ENCODE measurements around the gene COL9A1. TPM values are rescaled to one million over a fixed set of nuclear protein-coding genes. Genes with fewer than 3 reads are reported as not detected.
"Not testable (repeated sequence)": the region's sequence is repeated elsewhere in the genome, so short reads cannot be mapped to it uniquely, and the experiment has no call there.

COL9A1 gene
- total RNA-seq, 4 donors from 2014 or later, result 0.10 TPM; not detected in 3

GRCh38 chr6:70312165-70312745, 9.4 kb upstream of the COL9A1 start:
- no peak for DNase-seq (ENCODE audit: low spot score in 2 of 2)
- no peak overlapping the region for H3K4me3 ChIP-seq (ENCODE audit: low read depth, poor library complexity, severe bottlenecking)
- intact Hi-C loops (cut with DNase I; ENCODE audit: low total_unique reads), result no loop called here
- no peak for TF ChIP-seq CTCF (IDR thresholded peaks at IDR 0.05)
- no peak for TF ChIP-seq POLR2A (IDR thresholded peaks at IDR 0.05)
- WGBS, 2 donors, result 43 to 58% methylated on average over 5 of the region's 5 CpGs

GRCh38 chr6:70310063-70310694, 7.3 kb upstream of the COL9A1 start:
- no peak overlapping the region for H3K4me3 ChIP-seq (ENCODE audit: low read depth, poor library complexity, severe bottlenecking)
- 16 to 18% methylated on average over 4 of the region's 4 CpGs for WGBS, 2 donors
- intact Hi-C loops (cut with DNase I; ENCODE audit: low total_unique reads), result no loop called here
- DNase-seq (ENCODE audit: low spot score in 2 of 2), result no peak
- TF ChIP-seq CTCF (IDR thresholded peaks at IDR 0.05) (no peak), POLR2A (IDR thresholded peaks at IDR 0.05) (no peak)

- no peak for DNase-seq (ENCODE audit: low spot score in 2 of 2)
- H3K4me3 ChIP-seq (ENCODE audit: low read depth, poor library complexity, severe bottlenecking), result no peak overlapping the region
- intact Hi-C loops (cut with DNase I; ENCODE audit: low total_unique reads), result loop anchor here (10.0 kb wide), 1 partner anchor 56 kb away; no protein-coding TSS in a partner anchor
- 56% methylated on average over 2 of the region's 2 CpGs for WGBS, 2 donors
- TF ChIP-seq POLR2A (IDR thresholded peaks at IDR 0.05) (no peak), CTCF (IDR thresholded peaks at IDR 0.05) (no peak)
These were observed 6.4 kb upstream of the COL9A1 start for GRCh38 chr6:70309243-70309642.

- not testable (repeated sequence) for H3K4me3 ChIP-seq (ENCODE audit: low read depth, poor library complexity, severe bottlenecking); DNase-seq (ENCODE audit: low spot score in 2 of 2)
- intact Hi-C loops (cut with DNase I; ENCODE audit: low total_unique reads), result loop anchor here (10.0 kb wide), 1 partner anchor 57 kb away; no protein-coding TSS in a partner anchor
These were observed 5.3 kb upstream of the COL9A1 start for GRCh38 chr6:70308142-70308541.

- no peak for DNase-seq (ENCODE audit: low spot score in 2 of 2)
- no peak for TF ChIP-seq CTCF (IDR thresholded peaks at IDR 0.05)
- 58 to 61% methylated on average over 3 of the region's 3 CpGs for WGBS, 2 donors
- intact Hi-C loops (cut with DNase I; ENCODE audit: low total_unique reads), result loop anchor here (10.0 kb wide), 1 partner anchor 58 kb away; no protein-coding TSS in a partner anchor
- H3K4me3 ChIP-seq (ENCODE audit: low read depth, poor library complexity, severe bottlenecking), result no peak overlapping the region
These were observed 4.1 kb upstream of the COL9A1 start for GRCh38 chr6:70307008-70307407.

GRCh38 chr6:70304616-70305015, 1.7 kb upstream of the COL9A1 start:
- WGBS, 2 donors, result 78 to 85% methylated on average over 1 of the region's 1 CpG
- intact Hi-C loops (cut with DNase I; ENCODE audit: low total_unique reads), result loop anchor here (10.0 kb wide), 1 partner anchor 60 kb away; no protein-coding TSS in a partner anchor
- TF ChIP-seq CTCF (IDR thresholded peaks at IDR 0.05) (no peak), POLR2A (IDR thresholded peaks at IDR 0.05) (no peak)
- no peak overlapping the region for H3K4me3 ChIP-seq (ENCODE audit: low read depth, poor library complexity, severe bottlenecking)
- DNase-seq (ENCODE audit: low spot score in 2 of 2), result no peak
